Measurements from ENCODE around the gene EFNA5.

DNA sequence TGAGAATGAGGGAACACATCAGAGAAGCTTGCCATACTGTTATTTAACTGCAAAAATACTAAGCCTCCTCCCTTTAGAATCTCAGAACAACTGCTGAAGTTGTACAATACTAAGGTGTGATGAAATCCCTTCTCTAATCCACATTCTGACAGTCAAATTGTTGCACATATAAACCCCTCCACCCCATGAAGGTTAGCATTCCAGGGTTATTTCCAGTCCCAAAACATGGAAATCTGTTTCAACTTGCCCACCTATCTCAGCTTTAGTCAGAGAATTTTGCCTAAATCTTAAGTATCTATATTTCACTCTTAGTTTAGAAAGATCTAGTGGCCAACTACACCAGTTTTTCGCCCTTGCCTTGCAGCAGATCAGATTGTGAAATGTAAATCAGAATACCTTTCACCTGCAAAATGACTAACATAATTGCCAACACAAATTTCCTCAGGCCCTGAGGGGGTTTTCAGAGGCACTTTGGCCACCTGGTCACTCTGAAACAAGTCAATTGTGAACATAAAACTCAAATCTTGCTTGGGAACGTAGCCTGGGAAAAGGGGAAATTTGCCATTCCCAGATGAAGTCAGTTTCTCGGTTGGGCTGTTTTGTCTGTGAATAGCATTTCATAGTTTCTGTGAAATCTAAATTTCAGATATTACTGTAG, 93.9 kb downstream of the EFNA5 start:
- no peak for TF ChIP-seq CTCF (IDR thresholded peaks at IDR 0.05)
- TF ChIP-seq POLR2A (IDR thresholded peaks at IDR 0.05; ENCODE audit: low read depth), result no peak
